HepG2 (cell line): ENCODE data around the gene ATP6V1D. TPM values are rescaled to one million over a fixed set of nuclear protein-coding genes. Genes with fewer than 3 reads are reported as not detected.

Source experiments
- ATAC-seq: fragments of 200-7000 bp; cut with Tn5 transposase; 3 replicates; pipeline ENCODE4 v1.9.1; 2020; ENCODE audit warnings: mild to moderate bottlenecking, moderate library complexity
- BruUV-seq: library from RNA; stranded (reverse); fragments of 400-500 nt; replicated peaks from 2 replicates; lab custom pipeline; 2021; lab: Mats Ljungman, UMichigan
- CTCF ChIA-PET: fragments of 300-600 bp; formaldehyde crosslinking; extraction: SDS; loops from one replicate; lab custom pipeline; 2021; ENCODE audit warnings: low total read pairs, inconsistent platforms, low intra/inter-chr PET ratio; lab: Yijun Ruan, JAX
- POLR2A ChIA-PET: fragments of 350-600 bp; sonication (Branson Sonifier 250); formaldehyde crosslinking; loops from one replicate; lab custom pipeline; 2020; ENCODE audit warnings: antibody characterized with exemption, inconsistent platforms; lab: Yijun Ruan, JAX
- DNase-seq: peaks from one replicate; pipeline ENCODE4 v3.0.0-alpha.2; 2015; ENCODE audit warnings: low spot score
- FAIRE-seq: peaks from 3 replicates; lab custom pipeline; 2011; peaks lifted over from hg19 to GRCh38; lab: Jason Lieb, UNC
- H2AFZ ChIP-seq: one replicate; pipeline ENCODE4 v1.6.1; 2011; ENCODE audit warnings: low read length, inconsistent platforms
- H3K27ac ChIP-seq: fragments of 300-600 bp; 3 replicates; pipeline ENCODE4 v1.8.0; 2011; ENCODE audit warnings: mixed run types, mild to moderate bottlenecking, mixed read lengths, low read length, inconsistent platforms; ENCODE audit not compliant: insufficient read depth; ENCODE audit errors: extremely low read length
- H3K27me3 ChIP-seq, 2 experiments: fragments of 200-600 bp in 1 of 2; 2 replicates in 1 of 2; 3 replicates in 1 of 2; pipeline versions ENCODE4 v1.6.0 to v1.8.0; 2011; ENCODE audit warnings: low read length in 2 of 2, mild to moderate bottlenecking in 2 of 2, moderate library complexity in 2 of 2, inconsistent platforms in 1 of 2; ENCODE audit not compliant: insufficient read depth in 2 of 2, control insufficient read depth in 1 of 2
- H3K36me3 ChIP-seq, 2 experiments: fragments of 200-600 bp in 1 of 2; replicated peaks in 1 of 2; 2 replicates in 1 of 2; 3 replicates in 1 of 2; pipeline versions ENCODE4 v1.5.1 to v1.8.0; 2011; ENCODE audit warnings: low read length in 2 of 2, inconsistent platforms in 1 of 2; ENCODE audit not compliant: insufficient read depth in 2 of 2, control insufficient read depth in 1 of 2
- H3K4me1 ChIP-seq: 2 replicates; pipeline ENCODE4 v1.5.1; 2012; ENCODE audit warnings: low read length, inconsistent platforms; ENCODE audit not compliant: insufficient read depth
- H3K4me2 ChIP-seq: 2 replicates; pipeline ENCODE4 v1.6.0; 2011; ENCODE audit warnings: low read depth, low read length, inconsistent platforms
- H3K4me3 ChIP-seq, 3 experiments: fragments of 200-600 bp in 1 of 3; sonication (generic), shearing (Covaris generic) in 1 of 3; replicated peaks in 1 of 3; 2 replicates each; pipeline ENCODE4 v1.5.1; 2011 to 2016; ENCODE audit warnings: low read length in 3 of 3, inconsistent platforms in 2 of 3, low read depth in 2 of 3, mild to moderate bottlenecking in 2 of 3, control low read depth in 1 of 3, mixed read lengths in 1 of 3; ENCODE audit not compliant: insufficient read depth in 1 of 3
- H3K79me2 ChIP-seq: one replicate; pipeline ENCODE4 v1.6.1; 2011; ENCODE audit warnings: low read length, inconsistent platforms; ENCODE audit not compliant: insufficient read depth
- H3K9ac ChIP-seq: 2 replicates; pipeline ENCODE4 v1.6.0; 2011; ENCODE audit warnings: mild to moderate bottlenecking, low read depth, low read length, inconsistent platforms; ENCODE audit not compliant: insufficient read depth
- H3K9me3 ChIP-seq: 2 replicates; pipeline ENCODE4 v1.5.1; 2012; ENCODE audit warnings: mild to moderate bottlenecking, low read length
- H4K20me1 ChIP-seq: 2 replicates; pipeline ENCODE4 v1.6.0; 2011; ENCODE audit warnings: inconsistent platforms, mild to moderate bottlenecking, low read length, moderate library complexity; ENCODE audit not compliant: insufficient read depth
- GTF3A ChIP-seq: sonication (generic); formaldehyde crosslinking; conservative IDR thresholded peaks from 2 replicates; pipeline ENCODE4 v1.4.0; 2020; ENCODE audit warnings: mild to moderate bottlenecking, missing genetic modification reagents
- HNF4G ChIP-seq, 2 experiments: sonication (generic) in 1 of 2; formaldehyde crosslinking in 1 of 2; IDR thresholded peaks; 2 replicates each; pipeline versions ENCODE4 v1.4.0 to v1.6.1; 2011 to 2020; ENCODE audit warnings: borderline replicate concordance in 2 of 2, low read depth in 2 of 2, mild to moderate bottlenecking in 2 of 2, low read length in 1 of 2, missing genetic modification reagents in 1 of 2, moderate library complexity in 1 of 2
- HNRNPLL ChIP-seq: fragments of 200-400 bp; formaldehyde crosslinking; IDR thresholded peaks from 2 replicates; pipeline ENCODE4 v1.6.1; 2017; ENCODE audit warnings: mild to moderate bottlenecking, low read depth, low read length; ENCODE audit not compliant: poor library complexity, severe bottlenecking
- KLF16 ChIP-seq, 2 experiments: sonication (generic) in 1 of 2; formaldehyde crosslinking in 1 of 2; IDR thresholded peaks; 2 replicates each; pipeline versions ENCODE4 v1.6.1 to v1.8.0; 2016 to 2023; ENCODE audit warnings: missing genetic modification reagents in 2 of 2, missing compliant biosample characterization in 1 of 2
- PRDM10 ChIP-seq: sonication (generic); formaldehyde crosslinking; IDR thresholded peaks from 2 replicates; pipeline ENCODE4 v1.4.0; 2020; ENCODE audit warnings: low read depth, missing genetic modification reagents
- RFXANK ChIP-seq: IDR thresholded peaks from 2 replicates; pipeline ENCODE4 v1.6.1; 2016
- SMAD3 ChIP-seq: sonication (generic); formaldehyde crosslinking; IDR thresholded peaks from 2 replicates; pipeline ENCODE4 v1.4.0; 2020; ENCODE audit warnings: missing genetic modification reagents
- SNAPC2 ChIP-seq: sonication (generic); formaldehyde crosslinking; IDR thresholded peaks from 2 replicates; pipeline ENCODE4 v1.8.1; 2022; ENCODE audit warnings: mild to moderate bottlenecking, missing genetic modification reagents
- ZFP36L2 ChIP-seq: sonication (generic); formaldehyde crosslinking; IDR thresholded peaks from 2 replicates; pipeline ENCODE4 v1.4.0; 2020; ENCODE audit warnings: missing genetic modification reagents
- ZNF329 ChIP-seq: sonication (generic); formaldehyde crosslinking; IDR thresholded peaks from 2 replicates; pipeline ENCODE4 v1.9.0; 2021; ENCODE audit warnings: low read depth, mild to moderate bottlenecking, missing genetic modification reagents
- ZNF616 ChIP-seq: sonication (generic); formaldehyde crosslinking; IDR thresholded peaks from 2 replicates; pipeline ENCODE4 v1.5.0; 2020; ENCODE audit warnings: low read depth, mild to moderate bottlenecking, missing genetic modification reagents
- WGBS: methylation state at CpG from one replicate; pipeline ENCODE4 v1.1.6; 2017; ENCODE audit warnings: low lambda C conversion rate; 5-methylcytosine and 5-hydroxymethylcytosine counted together
- in situ Hi-C: cut with HindIII; loops from 2 replicates; pipeline ENCODE4 v1.10.0; 2017; ENCODE audit warnings: low pct_unique_long_range_greater_than_20kb; ENCODE audit not compliant: extremely low pct_ligation_motif_present
- intact Hi-C: fragments of 100-400 bp; cut with micrococcal nuclease; formaldehyde crosslinking; loops from one replicate; pipeline ENCODE4 v1.10.0; 2022; ENCODE audit not compliant: unreplicated experiment
- polyA plus RNA-seq, 8 experiments: library from polyadenylated mRNA; depleted of rRNA in 3 of 8; stranded (reverse) in 7 of 8; unstranded in 1 of 8; fragments of >200 nt; fragmentation: Illumina TruSeq in 4 of 8; extraction: Trizol in 4 of 8; gene quantifications; 2 replicates each; pipeline versions ENCODE4 v1.2.1 to v1.2.3, GENCODE V29; 2011 to 2016; ENCODE audit warnings: low read depth in 4 of 8, missing spikeins in 1 of 8, mixed read lengths in 1 of 8; ENCODE audit not compliant: insufficient read depth in 1 of 8
- total RNA-seq, 5 experiments: library from RNA; depleted of rRNA; stranded (reverse); fragments of >200 nt; fragmentation: Illumina TruSeq; extraction: Trizol; gene quantifications; 2 replicates each; pipeline ENCODE4 v1.2.3, GENCODE V29; 2016; ENCODE audit warnings: low read depth in 1 of 5
- TF ChIP-seq, protein P1 (sequence below): sonication (generic); formaldehyde crosslinking; IDR thresholded peaks from 2 replicates; pipeline ENCODE4 v1.8.0; 2022; ENCODE audit warnings: missing genetic modification reagents, low read depth, mild to moderate bottlenecking, borderline replicate concordance
- TF ChIP-seq, protein P2 (sequence below): sonication (generic); formaldehyde crosslinking; IDR thresholded peaks from 2 replicates; pipeline ENCODE4 v1.8.1; 2023; ENCODE audit warnings: missing genetic modification reagents, mild to moderate bottlenecking, borderline replicate concordance

Gene ATP6V1D
- total and polyA plus RNA-seq, 2 of the 13 experiments (the other 11 are each of a cell fraction or from before 2014, with no cell fraction given), result 16.8 to 53.9 TPM

DNA sequence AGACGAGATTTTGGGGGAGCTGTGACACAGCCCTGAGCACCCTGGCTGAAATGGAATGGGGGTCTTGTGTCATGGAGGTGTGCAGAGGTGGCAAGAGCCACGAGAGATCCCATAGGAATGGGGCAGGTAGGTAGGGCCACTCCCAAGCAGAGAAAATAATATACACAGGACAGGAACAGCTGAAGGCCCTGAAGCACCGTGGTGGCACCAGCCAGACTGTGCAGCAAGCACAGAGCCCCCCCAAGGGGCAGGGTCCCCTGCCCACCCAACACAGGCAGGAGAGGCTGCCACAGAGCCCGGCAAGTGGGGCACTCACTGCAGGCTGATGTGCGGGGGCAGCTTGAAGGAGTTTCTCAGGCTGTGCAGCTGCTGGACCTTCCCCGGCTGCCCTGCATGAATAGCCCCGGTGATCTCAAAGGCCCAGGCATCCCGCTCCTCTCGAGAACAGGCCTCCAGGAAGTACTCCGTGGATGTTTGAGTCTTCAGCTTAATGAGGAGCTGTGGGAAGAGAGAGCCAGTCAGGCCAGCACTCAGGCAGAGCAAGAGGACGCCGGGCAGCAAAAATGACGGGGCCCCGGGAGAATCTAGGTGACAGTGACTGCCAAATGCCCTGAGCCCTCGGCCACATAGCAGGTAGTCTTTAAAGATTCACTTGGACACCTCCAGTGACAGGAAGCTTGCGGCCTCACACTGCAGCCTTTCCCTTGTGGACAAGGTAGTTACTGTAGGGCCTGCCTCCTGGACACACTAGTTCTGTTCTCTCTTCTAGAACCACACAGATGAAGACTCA is 35.7 kb upstream of the ATP6V1D start:
- Histone ChIP-seq H3K4me2 (peak overlapping the region; percentile 21; the same call in 1 of the 2 replicates), H3K9ac (no peak overlapping the region), H3K36me3 (no peaks in the 10 kb centered on the region), H3K4me1 (peaks cover 47% of the 10 kb centered on the region), H4K20me1 (no peaks in the 10 kb centered on the region), H3K27me3 (no peaks in the 10 kb centered on the region; a peak in 2 of 5 replicates), H3K27ac (no peak overlapping the region), H3K79me2 (no peaks in the 10 kb centered on the region), H2AFZ (no peak overlapping the region), H3K4me3 (peak overlapping the region in 1 of 3 experiments; percentile 3; a peak in 1 of 6 replicates), H3K9me3 (no peaks in the 10 kb centered on the region)
- POLR2A ChIA-PET, result no interaction called here
- no TSS peak for BruUV-seq
- 53% methylated on average over 10 of the region's 16 CpGs for WGBS
- FAIRE-seq, result no peak
- intact Hi-C loops (no loop called here), in situ Hi-C loops (no loop called here)
- TF ChIP-seq ZNF616 (CRISPR knock-in tag), result no peak
- no peak for TF ChIP-seq GTF3A (CRISPR knock-in tag)
- no peak for TF ChIP-seq KLF16 (CRISPR knock-in tag; IDR thresholded peaks at IDR 0.05)
- TF ChIP-seq ZNF329 (CRISPR knock-in tag), result no peak
- CTCF ChIA-PET, result no interaction called here
- ATAC-seq, result peak; percentile 63
- no peak for DNase-seq

DNA sequence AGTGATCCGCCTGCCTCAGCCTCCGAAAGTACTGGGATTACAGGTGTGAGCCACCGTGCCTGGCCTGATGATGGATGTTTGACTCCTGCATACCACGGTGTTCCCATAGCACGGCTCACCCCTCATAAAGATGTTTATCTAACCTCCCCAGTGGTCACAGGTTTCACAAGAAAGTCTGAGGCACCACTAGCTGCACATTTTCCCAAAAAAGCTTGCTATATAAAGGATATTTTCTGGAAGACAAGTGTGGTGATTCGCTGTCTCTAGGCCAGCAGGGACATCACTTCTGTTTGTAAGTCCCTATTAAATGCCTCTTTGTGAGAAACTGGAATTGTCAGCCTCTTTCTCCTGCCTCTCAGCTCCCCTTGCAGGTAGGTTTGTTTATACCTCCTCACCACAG is 34.1 kb upstream of the ATP6V1D start:
- Histone ChIP-seq H3K9ac (no peak overlapping the region), H3K4me2 (no peak overlapping the region), H3K27me3 (no peaks in the 10 kb centered on the region; a peak in 1 of 5 replicates), H4K20me1 (no peaks in the 10 kb centered on the region), H3K4me1 (peaks cover 55% of the 10 kb centered on the region), H3K27ac (no peak overlapping the region), H3K79me2 (no peaks in the 10 kb centered on the region), H3K9me3 (no peaks in the 10 kb centered on the region), H3K4me3 (no peak overlapping the region), H3K36me3 (no peaks in the 10 kb centered on the region), H2AFZ (no peak overlapping the region)
- in situ Hi-C loops, result no loop called here
- no TSS peak for BruUV-seq
- DNase-seq, result no peak
- ChIA-PET POLR2A (no interaction called here), CTCF (no interaction called here)
- intact Hi-C loops, result no loop called here
- ATAC-seq, result no peak
- FAIRE-seq, result no peak
- 10% methylated on average over 1 of the region's 6 CpGs for WGBS
- TF ChIP-seq HNRNPLL (no peak), SNAPC2 (CRISPR knock-in tag) (no peak), SMAD3 (no peak), RFXANK (CRISPR knock-in tag) (no peak), HNF4G (IDR thresholded peaks at IDR 0.05; ENCODE audit: borderline replicate concordance, low read depth, low read length) (no peak), HNF4G (CRISPR knock-in tag; IDR thresholded peaks at IDR 0.05; ENCODE audit: borderline replicate concordance, low read depth) (no peak), PRDM10 (CRISPR knock-in tag) (no peak), ZFP36L2 (CRISPR knock-in tag) (no peak)
- TF ChIP-seq, protein P1, sequence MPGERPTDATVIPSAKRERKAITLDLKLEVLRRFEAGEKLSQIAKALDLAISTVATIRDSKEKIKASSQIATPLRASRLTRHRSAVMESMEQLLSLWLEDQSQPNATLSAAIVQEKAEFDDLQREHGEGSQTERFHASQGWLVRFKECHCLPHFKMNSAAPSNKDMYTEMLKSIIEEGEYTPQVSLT, result no peak
- TF ChIP-seq, protein P2, sequence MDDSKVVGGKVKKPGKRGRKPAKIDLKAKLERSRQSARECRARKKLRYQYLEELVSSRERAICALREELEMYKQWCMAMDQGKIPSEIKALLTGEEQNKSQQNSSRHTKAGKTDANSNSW (CRISPR knock-in tag), result no peak
